Endothelial cell of umbilical vein (primary cell): Measurements from ENCODE around the gene ADM5. TPM values are rescaled to one million over a fixed set of nuclear protein-coding genes. Genes with fewer than 3 reads are reported as not detected.

Experiments
- BruUV-seq: library from RNA; stranded (reverse); fragments of 400-500 nt; replicated peaks from 2 replicates; lab custom pipeline; 2021; lab: Mats Ljungman, UMichigan
- CTCF ChIA-PET: fragments of 300-600, 350-600 bp; sonication (Branson Sonifier 250); formaldehyde crosslinking; loops from one replicate; lab custom pipeline; 2021; ENCODE audit warnings: antibody characterized with exemption, inconsistent platforms; lab: Charles Lee
- POLR2A ChIA-PET: fragments of 300-600, 350-600 bp; sonication (Branson Sonifier 250); formaldehyde crosslinking; loops from one replicate; lab custom pipeline; 2021; ENCODE audit warnings: antibody characterized with exemption, inconsistent platforms; lab: Charles Lee
- DNase-seq: peaks from one replicate; pipeline ENCODE4 v3.0.0-alpha.2; 2011; ENCODE audit warnings: low read depth, low spot score
- FAIRE-seq: peaks from 2 replicates; lab custom pipeline; 2011; peaks lifted over from hg19 to GRCh38; lab: Jason Lieb, UNC
- H2AFZ ChIP-seq: 2 replicates; pipeline ENCODE4 v1.6.0; 2012; ENCODE audit warnings: low read depth, low read length, control low read depth, inconsistent platforms
- H3K27ac ChIP-seq: 2 replicates; pipeline ENCODE4 v1.5.1; 2011; ENCODE audit warnings: low read depth, mild to moderate bottlenecking, control low read depth, low read length, moderate library complexity; ENCODE audit not compliant: insufficient read depth
- H3K27me3 ChIP-seq, 2 experiments: 2 replicates each; pipeline versions ENCODE4 v1.6.0 to v1.6.1; 2011; ENCODE audit warnings: low read length in 2 of 2, mixed read lengths in 1 of 2; ENCODE audit not compliant: control insufficient read depth in 2 of 2, insufficient read depth in 2 of 2
- H3K36me3 ChIP-seq, 2 experiments: 2 replicates in 1 of 2; 3 replicates in 1 of 2; pipeline ENCODE4 v1.5.1; 2011; ENCODE audit warnings: low read length in 2 of 2, mild to moderate bottlenecking in 1 of 2, moderate library complexity in 1 of 2; ENCODE audit not compliant: control insufficient read depth in 2 of 2, insufficient read depth in 2 of 2; ENCODE audit errors: extremely low read depth in 1 of 2
- H3K4me1 ChIP-seq: 3 replicates; pipeline ENCODE4 v1.5.1; 2011; ENCODE audit warnings: mild to moderate bottlenecking, low read length; ENCODE audit not compliant: control insufficient read depth, insufficient read depth; ENCODE audit errors: extremely low read depth
- H3K4me2 ChIP-seq: 2 replicates; pipeline ENCODE4 v1.6.1; 2011; ENCODE audit warnings: low read length, control low read depth, mixed read lengths; ENCODE audit not compliant: insufficient read depth
- H3K4me3 ChIP-seq, 3 experiments: fragments of 200-600 bp in 1 of 3; sonication (generic), shearing (Covaris generic) in 1 of 3; replicated peaks in 1 of 3; 2 replicates each; pipeline ENCODE4 v1.5.1; 2011 to 2016; ENCODE audit warnings: control low read depth in 3 of 3, low read length in 3 of 3, mild to moderate bottlenecking in 2 of 3, inconsistent platforms in 1 of 3, low read depth in 1 of 3, moderate library complexity in 1 of 3; ENCODE audit not compliant: insufficient read depth in 1 of 3
- H3K79me2 ChIP-seq: 2 replicates; pipeline ENCODE4 v1.6.0; 2012; ENCODE audit warnings: low read length, inconsistent platforms; ENCODE audit not compliant: control insufficient read depth, insufficient read depth
- H3K9ac ChIP-seq: replicated peaks from 2 replicates; pipeline ENCODE3; 2011; ENCODE audit warnings: low read length, control low read depth; ENCODE audit not compliant: insufficient read depth; ENCODE audit errors: extremely low read depth
- H3K9me1 ChIP-seq: replicated peaks from 3 replicates; pipeline ENCODE4 v1.6.0; 2011; ENCODE audit warnings: mild to moderate bottlenecking, low read length; ENCODE audit not compliant: control insufficient read depth, insufficient read depth; ENCODE audit errors: extremely low read depth
- H3K9me3 ChIP-seq: replicated peaks from 2 replicates; pipeline ENCODE4 v1.5.1; 2012; ENCODE audit warnings: low read length, inconsistent platforms; ENCODE audit not compliant: control insufficient read depth, insufficient read depth
- H4K20me1 ChIP-seq: replicated peaks from 2 replicates; pipeline ENCODE3; 2011; ENCODE audit warnings: mild to moderate bottlenecking, low read length; ENCODE audit not compliant: control insufficient read depth, insufficient read depth; ENCODE audit errors: extremely low read depth
- EZH2 ChIP-seq: IDR thresholded peaks from 2 replicates; pipeline ENCODE4 v1.6.1; 2012; ENCODE audit warnings: borderline replicate concordance, low read depth, mild to moderate bottlenecking, moderate library complexity, low read length, inconsistent platforms; ENCODE audit not compliant: severe bottlenecking
- FOS ChIP-seq: IDR thresholded peaks from 2 replicates; pipeline ENCODE4 v1.6.1; 2011; ENCODE audit warnings: mild to moderate bottlenecking, low read length, moderate library complexity, borderline replicate concordance; ENCODE audit not compliant: insufficient read depth
- GATA2 ChIP-seq: IDR thresholded peaks from 2 replicates; pipeline ENCODE4 v1.7.0; 2011; ENCODE audit warnings: low read depth, mild to moderate bottlenecking, moderate library complexity, mixed read lengths, low read length; ENCODE audit not compliant: insufficient read length, insufficient read depth
- JUN ChIP-seq: IDR thresholded peaks from 2 replicates; pipeline ENCODE4 v1.6.1; 2011; ENCODE audit warnings: borderline replicate concordance, low read depth; ENCODE audit not compliant: insufficient read length, insufficient read depth
- MAX ChIP-seq: IDR thresholded peaks from 2 replicates; pipeline ENCODE4 v1.6.1; 2011; ENCODE audit not compliant: insufficient read depth, insufficient read length
- MYC ChIP-seq: IDR thresholded peaks from one replicate; pipeline ENCODE4 v1.6.1; 2011; ENCODE audit warnings: mild to moderate bottlenecking, low read depth, low read length
- POLR2A ChIP-seq: IDR thresholded peaks from 2 replicates; pipeline ENCODE4 v1.6.1; 2012; ENCODE audit warnings: low read depth, mild to moderate bottlenecking, control low read depth, low read length
- POLR2AphosphoS5 ChIP-seq: IDR thresholded peaks from 2 replicates; pipeline ENCODE4 v1.6.1; 2012; ENCODE audit warnings: low read depth, mild to moderate bottlenecking, control low read depth, low read length, moderate library complexity; ENCODE audit not compliant: insufficient read depth
- dilution Hi-C: fragments of 300-500 bp; cut with MboI; formaldehyde crosslinking; loops from one replicate; pipeline ENCODE4 v1.15.0; 2019; ENCODE audit warnings: low sequenced_read_pairs; ENCODE audit not compliant: extremely low pct_ligation_motif_present
- intact Hi-C: fragments of 100-400 bp; cut with micrococcal nuclease; formaldehyde crosslinking; loops from one replicate; pipeline ENCODE4 v1.10.0; 2022
- polyA plus RNA-seq, 4 experiments: library from polyadenylated mRNA; depleted of rRNA in 3 of 4; stranded (reverse) in 3 of 4; unstranded in 1 of 4; fragments of >200 nt; gene quantifications; 2 replicates each; pipeline versions ENCODE4 v1.2.1 to v1.2.3, GENCODE V29; 2011 to 2012; ENCODE audit warnings: missing spikeins in 1 of 4
- total RNA-seq: library from RNA; stranded (reverse); gene quantifications from 2 replicates; pipeline ENCODE4 v1.2.3, GENCODE V29; 2021
- TF ChIP-seq, protein P1 (sequence below), 2 donors: IDR thresholded peaks; 1 replicate in 1 of 2; 2 replicates in 1 of 2; pipeline ENCODE4 v1.5.1; 2011; ENCODE audit warnings: low read length in 2 of 2, mild to moderate bottlenecking in 2 of 2, moderate library complexity in 2 of 2, control low read depth in 1 of 2, inconsistent platforms in 1 of 2, low read depth in 1 of 2; ENCODE audit not compliant: insufficient read depth in 1 of 2; ENCODE audit errors: extremely low read depth in 1 of 2

Gene ADM5
- total and polyA plus RNA-seq, 2 donors (not counting 3 experiments of a cell fraction or from before 2014, with no cell fraction given): 3.3 to 4.4 TPM

DNA sequence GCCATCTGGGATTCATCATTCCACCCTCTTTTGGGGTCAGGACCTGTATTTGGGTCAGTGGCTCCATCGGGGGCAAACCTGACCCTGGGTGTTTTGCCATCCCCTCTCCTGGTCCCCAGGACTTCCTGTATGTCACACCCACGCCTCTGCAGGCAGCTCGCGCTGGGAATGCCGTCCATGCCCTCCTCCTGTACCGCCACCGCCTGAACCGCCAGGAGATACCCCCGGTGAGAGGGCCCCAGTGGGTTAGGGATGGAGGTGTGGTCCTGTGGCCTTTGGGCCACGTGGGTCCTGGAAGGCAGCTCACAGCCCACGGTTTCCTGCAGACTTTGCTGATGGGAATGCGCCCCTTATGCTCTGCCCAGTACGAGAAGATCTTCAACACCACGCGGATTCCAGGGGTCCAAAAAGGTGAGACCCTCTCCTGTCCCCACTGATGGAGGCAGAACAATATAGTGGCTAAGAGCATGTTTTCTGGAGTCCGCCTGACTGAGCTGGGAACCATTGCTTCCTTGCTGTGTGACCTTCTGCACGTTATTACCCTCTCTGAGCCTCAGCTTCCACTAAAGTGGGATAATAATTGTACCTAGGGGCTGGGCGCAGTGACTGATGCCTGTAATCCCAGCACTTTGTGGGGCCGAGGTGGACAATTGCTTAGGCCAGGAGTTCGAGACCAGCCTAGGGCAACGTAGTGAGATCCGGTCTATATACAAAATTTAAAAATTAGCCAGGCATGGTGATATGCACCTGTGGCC, 15.7 kb downstream of the ADM5 start:
- ChIA-PET POLR2A (no interaction called here), CTCF (interaction anchor here (1.5 kb wide), 1 partner anchor 13 kb away, joined by 6 read pairs; no protein-coding TSS in a partner anchor)
- Histone ChIP-seq H3K9me1 (no peaks in the 10 kb centered on the region), H3K4me2 (no peak overlapping the region), H3K79me2 (no peaks in the 10 kb centered on the region), H3K9ac (no peak overlapping the region), H3K4me1 (no peaks in the 10 kb centered on the region), H3K27ac (no peak overlapping the region), H3K4me3 (no peak overlapping the region), H2AFZ (no peak overlapping the region), H4K20me1 (no peaks in the 10 kb centered on the region), H3K27me3 (no peaks in the 10 kb centered on the region), H3K9me3 (no peaks in the 10 kb centered on the region), H3K36me3 (peaks cover 0 to 11% of the 10 kb centered on the region in 2 experiments)
- dilution Hi-C loops: no loop called here
- no TSS peak for BruUV-seq
- intact Hi-C loops: no loop called here
- TF ChIP-seq GATA2 (no peak), MYC (no peak), EZH2 (no peak), POLR2A (no peak), MAX (no peak)
- DNase-seq (no peak), FAIRE-seq (no peak)

DNA sequence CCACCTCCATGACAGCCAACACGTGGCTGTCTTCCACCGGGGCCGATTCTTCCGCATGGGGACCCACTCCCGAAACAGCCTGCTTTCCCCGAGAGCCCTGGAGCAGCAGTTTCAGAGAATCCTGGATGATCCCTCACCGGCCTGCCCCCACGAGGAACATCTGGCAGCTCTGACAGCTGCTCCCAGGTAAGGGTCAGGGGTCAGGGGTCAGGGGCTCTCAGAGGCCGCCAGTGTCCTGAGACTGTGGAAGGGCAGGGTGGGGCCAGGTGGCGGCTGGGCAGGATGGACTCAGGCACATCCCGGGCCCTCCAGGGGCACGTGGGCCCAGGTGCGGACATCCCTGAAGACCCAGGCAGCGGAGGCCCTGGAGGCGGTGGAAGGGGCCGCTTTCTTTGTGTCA, 16.5 kb downstream of the ADM5 start:
- dilution Hi-C loops (no loop called here), intact Hi-C loops (no loop called here)
- ChIA-PET CTCF (no interaction called here), POLR2A (no interaction called here)
- FAIRE-seq: no peak
- H3K79me2 ChIP-seq: no peaks in the 10 kb centered on the region
- H3K4me3 ChIP-seq: no peak overlapping the region
- no peak overlapping the region for H3K27ac ChIP-seq
- no peaks in the 10 kb centered on the region for H3K9me1 ChIP-seq
- H3K4me1 ChIP-seq: no peaks in the 10 kb centered on the region
- no peak overlapping the region for H3K9ac ChIP-seq
- H2AFZ ChIP-seq: no peak overlapping the region
- no peak overlapping the region for H3K4me2 ChIP-seq
- no peaks in the 10 kb centered on the region for H3K27me3 ChIP-seq
- no peaks in the 10 kb centered on the region for H4K20me1 ChIP-seq
- peaks cover 0 to 15% of the 10 kb centered on the region in 2 experiments for H3K36me3 ChIP-seq
- DNase-seq: no peak
- TF ChIP-seq JUN: no peak
- no peak for TF ChIP-seq FOS
- TF ChIP-seq MYC: no peak
- no peak for TF ChIP-seq POLR2AphosphoS5
- TF ChIP-seq POLR2A: no peak
- TF ChIP-seq GATA2: no peak
- TF ChIP-seq EZH2: no peak
- TF ChIP-seq MAX: no peak
- TF ChIP-seq, protein P1, sequence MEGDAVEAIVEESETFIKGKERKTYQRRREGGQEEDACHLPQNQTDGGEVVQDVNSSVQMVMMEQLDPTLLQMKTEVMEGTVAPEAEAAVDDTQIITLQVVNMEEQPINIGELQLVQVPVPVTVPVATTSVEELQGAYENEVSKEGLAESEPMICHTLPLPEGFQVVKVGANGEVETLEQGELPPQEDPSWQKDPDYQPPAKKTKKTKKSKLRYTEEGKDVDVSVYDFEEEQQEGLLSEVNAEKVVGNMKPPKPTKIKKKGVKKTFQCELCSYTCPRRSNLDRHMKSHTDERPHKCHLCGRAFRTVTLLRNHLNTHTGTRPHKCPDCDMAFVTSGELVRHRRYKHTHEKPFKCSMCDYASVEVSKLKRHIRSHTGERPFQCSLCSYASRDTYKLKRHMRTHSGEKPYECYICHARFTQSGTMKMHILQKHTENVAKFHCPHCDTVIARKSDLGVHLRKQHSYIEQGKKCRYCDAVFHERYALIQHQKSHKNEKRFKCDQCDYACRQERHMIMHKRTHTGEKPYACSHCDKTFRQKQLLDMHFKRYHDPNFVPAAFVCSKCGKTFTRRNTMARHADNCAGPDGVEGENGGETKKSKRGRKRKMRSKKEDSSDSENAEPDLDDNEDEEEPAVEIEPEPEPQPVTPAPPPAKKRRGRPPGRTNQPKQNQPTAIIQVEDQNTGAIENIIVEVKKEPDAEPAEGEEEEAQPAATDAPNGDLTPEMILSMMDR (IDR thresholded peaks at IDR 0.05; ENCODE audit: extremely low read depth in 1 of 2, insufficient read depth in 1 of 2, low read depth in 1 of 2, low read length in 2 of 2): no peak
- no peaks in the 10 kb centered on the region for H3K9me3 ChIP-seq
- BruUV-seq: no TSS peak
